ENCODE results near the gene ZNHIT6. TPM values are rescaled to one million over a fixed set of nuclear protein-coding genes. Genes with fewer than 3 reads are reported as not detected.

Gene ZNHIT6
- total and polyA plus RNA-seq, 12 donors = 4.5 to 21.1 (median 9.8) TPM

GRCh38 chr1:85615586-85616363 lies 92.5 kb downstream of the ZNHIT6 start:
- Histone ChIP-seq H3K4me1 (replicated peaks in 1 of 2) (peaks cover 0 to 10% of the 10 kb centered on the region in 2 donors), H3K4me3 (peak overlapping the region in 2 of 4 donors; percentile 29 to 51), H3K36me3 (replicated peaks in 1 of 2) (no peaks in the 10 kb centered on the region), H3K27me3 (no peaks in the 10 kb centered on the region), H3K27ac (peak overlapping the region in 2 of 5 donors; percentile 37 to 65), H3K9me3 (replicated peaks in 1 of 3) (no peaks in the 10 kb centered on the region)
- intact Hi-C loops (cut with DNase I) = no loop called here
- peak in 4 of 7 donors; percentile 28 to 38 (median 34) for DNase-seq
- TF ChIP-seq CTCF (IDR thresholded peaks at IDR 0.05) (no peak), POLR2A (IDR thresholded peaks at IDR 0.05) (no peak)
- WGBS, 4 donors = 21 to 44% (median 33%) methylated on average over 20 to 49 of the region's 49 CpGs

GRCh38 chr1:85612704-85613361 lies 95.4 kb downstream of the ZNHIT6 start:
- Histone ChIP-seq H3K4me1 (replicated peaks in 1 of 2) (peaks cover 0 to 10% of the 10 kb centered on the region in 2 donors), H3K27ac (peak overlapping the region in 2 of 5 donors; percentile 42 to 64), H3K36me3 (replicated peaks in 1 of 2) (no peaks in the 10 kb centered on the region), H3K4me3 (no peak overlapping the region), H3K9me3 (replicated peaks in 1 of 3) (no peaks in the 10 kb centered on the region), H3K27me3 (no peaks in the 10 kb centered on the region)
- TF ChIP-seq POLR2A (IDR thresholded peaks at IDR 0.05) (peak in 1 of 2 donors; percentile 34), CTCF (IDR thresholded peaks at IDR 0.05) (peak in 5 of 6 experiments; percentile 7 to 33 (median 28))
- intact Hi-C loops (cut with DNase I) = no loop called here
- peak in 6 of 7 donors; percentile 18 to 58 (median 42) for DNase-seq
- WGBS, 4 donors = 35 to 54% (median 49%) methylated on average over 6 of the region's 6 CpGs

GRCh38 chr1:85611856-85612255 lies 96.4 kb downstream of the ZNHIT6 start:
- Histone ChIP-seq H3K27me3 (no peaks in the 10 kb centered on the region), H3K36me3 (replicated peaks in 1 of 2) (no peaks in the 10 kb centered on the region), H3K4me3 (no peak overlapping the region), H3K9me3 (replicated peaks in 1 of 3) (no peaks in the 10 kb centered on the region), H3K27ac (peak overlapping the region in 2 of 5 donors; percentile 42 to 64), H3K4me1 (replicated peaks in 1 of 2) (peaks cover 0 to 10% of the 10 kb centered on the region in 2 donors)
- TF ChIP-seq CTCF (IDR thresholded peaks at IDR 0.05) (no peak), POLR2A (IDR thresholded peaks at IDR 0.05) (no peak)
- WGBS, 4 donors = 82 to 100% (median 85%) methylated on average over 5 of the region's 5 CpGs
- peak in 5 of 7 donors; percentile 4 to 61 (median 33) for DNase-seq
- intact Hi-C loops (cut with DNase I) = no loop called here

- peak overlapping the region in 1 of 5 donors; percentile 64 for H3K27ac ChIP-seq
- no peaks in the 10 kb centered on the region for H3K9me3 ChIP-seq (replicated peaks in 1 of 3)
- 76 to 88% (median 83%) methylated on average over 2 of the region's 2 CpGs for WGBS, 4 donors
- DNase-seq = no peak
- intact Hi-C loops (cut with DNase I) = no loop called here
- H3K36me3 ChIP-seq (replicated peaks in 1 of 2) = no peaks in the 10 kb centered on the region
- H3K27me3 ChIP-seq = no peaks in the 10 kb centered on the region
- H3K4me3 ChIP-seq = no peak overlapping the region
- TF ChIP-seq CTCF (IDR thresholded peaks at IDR 0.05) (no peak), POLR2A (IDR thresholded peaks at IDR 0.05) (no peak)
- peaks cover 0 to 10% of the 10 kb centered on the region in 2 donors for H3K4me1 ChIP-seq (replicated peaks in 1 of 2)
Observed at GRCh38 chr1:85611425-85611824, 96.8 kb downstream of the ZNHIT6 start.
